ENCODE data around the gene NT5C2.

DNA sequence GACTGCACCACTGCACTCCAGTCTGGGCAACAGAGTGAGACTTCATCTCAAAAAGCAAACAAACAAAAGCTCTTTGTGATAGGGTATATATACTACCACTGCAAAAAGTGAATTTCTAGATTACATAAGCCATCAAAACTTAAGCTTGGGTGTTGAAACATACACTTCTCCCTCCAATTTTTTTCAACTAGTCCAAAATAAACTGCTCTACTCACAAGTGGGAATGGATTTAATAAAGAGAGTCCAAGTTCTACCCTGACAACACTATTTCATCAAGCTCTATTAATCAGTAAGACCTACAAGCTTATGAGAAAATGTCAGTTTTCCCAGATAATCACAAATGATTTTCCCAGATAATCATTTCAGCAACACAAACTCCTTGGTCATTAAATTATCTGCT is 82.7 kb downstream of the NT5C2 start:
- TF ChIP-seq, protein P1, sequence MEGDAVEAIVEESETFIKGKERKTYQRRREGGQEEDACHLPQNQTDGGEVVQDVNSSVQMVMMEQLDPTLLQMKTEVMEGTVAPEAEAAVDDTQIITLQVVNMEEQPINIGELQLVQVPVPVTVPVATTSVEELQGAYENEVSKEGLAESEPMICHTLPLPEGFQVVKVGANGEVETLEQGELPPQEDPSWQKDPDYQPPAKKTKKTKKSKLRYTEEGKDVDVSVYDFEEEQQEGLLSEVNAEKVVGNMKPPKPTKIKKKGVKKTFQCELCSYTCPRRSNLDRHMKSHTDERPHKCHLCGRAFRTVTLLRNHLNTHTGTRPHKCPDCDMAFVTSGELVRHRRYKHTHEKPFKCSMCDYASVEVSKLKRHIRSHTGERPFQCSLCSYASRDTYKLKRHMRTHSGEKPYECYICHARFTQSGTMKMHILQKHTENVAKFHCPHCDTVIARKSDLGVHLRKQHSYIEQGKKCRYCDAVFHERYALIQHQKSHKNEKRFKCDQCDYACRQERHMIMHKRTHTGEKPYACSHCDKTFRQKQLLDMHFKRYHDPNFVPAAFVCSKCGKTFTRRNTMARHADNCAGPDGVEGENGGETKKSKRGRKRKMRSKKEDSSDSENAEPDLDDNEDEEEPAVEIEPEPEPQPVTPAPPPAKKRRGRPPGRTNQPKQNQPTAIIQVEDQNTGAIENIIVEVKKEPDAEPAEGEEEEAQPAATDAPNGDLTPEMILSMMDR (optimal IDR thresholded peaks at IDR 0.05 in 1 of 3, IDR thresholded peaks at IDR 0.05 in 1 of 3, conservative IDR thresholded peaks at IDR 0.05 in 1 of 3; ENCODE audit: extremely low read depth in 1 of 3, insufficient read depth in 2 of 3, low read length in 3 of 3) = no peak
- TF ChIP-seq EZH2 (IDR thresholded peaks at IDR 0.05; ENCODE audit: low read length) = no peak

All from keratinocyte (primary cell).